ENCODE results near the gene MRPL49.

- TF ChIP-seq CTCF (IDR thresholded peaks at IDR 0.05; ENCODE audit: poor library complexity) (no peak), EZH2 (IDR thresholded peaks at IDR 0.05; ENCODE audit: borderline replicate concordance) (no peak), EZH2phosphoT487 (IDR thresholded peaks at IDR 0.05; ENCODE audit: low read depth, severe bottlenecking, unreplicated experiment) (no peak)
Observed at GRCh38 chr11:65131895-65132237, 9.7 kb downstream of the MRPL49 start.
